Tibial artery (tissue), 4 donors: ENCODE data around the gene DOK7.

Source experiments
- DNase-seq, 2 donors: peaks; one replicate each; pipeline ENCODE4 v3.0.0-alpha.2; 2019
- H3K27ac ChIP-seq, 2 donors: fragments of 200-600 bp; sonication (generic) in 1 of 2; 1 replicate in 1 of 2; 2 replicates in 1 of 2; pipeline ENCODE4 v1.5.1; 2018 to 2019; ENCODE audit warnings: mild to moderate bottlenecking in 1 of 2
- H3K27me3 ChIP-seq, 2 donors: fragments of 200-600 bp; sonication (generic) in 1 of 2; one replicate each; pipeline versions ENCODE4 v1.5.1 to v1.6.0; 2016 to 2019
- H3K36me3 ChIP-seq, 3 donors: fragments of 200-600 bp; sonication (generic) in 2 of 3; one replicate each; pipeline ENCODE4 v1.5.1; 2016 to 2019; ENCODE audit warnings: mild to moderate bottlenecking in 2 of 3
- H3K4me1 ChIP-seq, 4 donors: fragments of 200-600 bp; sonication (generic) in 2 of 4; 1 replicate in 3 of 4; 2 replicates in 1 of 4; pipeline ENCODE4 v1.5.1; 2016 to 2019
- H3K4me3 ChIP-seq, 2 donors: fragments of 200-600 bp; sonication (generic) in 1 of 2; 1 replicate in 1 of 2; 2 replicates in 1 of 2; pipeline ENCODE4 v1.5.1; 2018 to 2019; ENCODE audit warnings: mild to moderate bottlenecking in 2 of 2
- H3K9me3 ChIP-seq, 3 donors: fragments of 200-600 bp; sonication (generic) in 1 of 3; one replicate each; pipeline ENCODE4 v1.5.1; 2016 to 2019
- intact Hi-C: fragments of 100-400 bp; cut with DNase I; formaldehyde crosslinking; loops from one replicate; pipeline ENCODE4 v1.15.0; 2023; ENCODE audit warnings: low total_unique reads
- TF ChIP-seq, protein P1 (sequence below), 2 experiments: fragments of 200-600 bp in 1 of 2; fragments of 450-650 bp in 1 of 2; IDR thresholded peaks; one replicate each; pipeline ENCODE4 v1.5.1; 2017 to 2019; ENCODE audit warnings: antibody characterized with exemption in 2 of 2, mild to moderate bottlenecking in 1 of 2, moderate library complexity in 1 of 2

Gene DOK7

DNA sequence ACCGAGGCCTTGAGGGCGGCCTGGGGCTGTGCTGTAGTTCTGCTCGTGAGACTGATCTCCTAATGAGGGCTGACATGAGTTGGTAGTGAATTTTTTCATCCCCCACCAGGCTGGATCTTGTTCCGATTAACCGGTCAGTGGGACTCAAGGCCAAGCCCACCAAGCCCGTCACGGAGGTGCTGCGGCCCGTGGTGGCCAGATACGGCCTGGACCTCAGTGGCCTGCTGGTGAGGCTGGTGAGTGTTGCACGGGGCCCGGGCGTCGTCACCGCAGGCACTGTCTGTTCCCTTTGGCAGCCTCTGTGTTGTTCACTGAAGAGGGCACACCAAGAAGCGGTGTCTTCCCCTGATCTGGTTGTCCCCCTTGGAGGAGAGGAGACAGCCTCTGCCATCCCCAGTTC is 39.7 kb upstream of the DOK7 start:
- H3K27ac ChIP-seq = no peak overlapping the region
- H3K4me3 ChIP-seq = no peak overlapping the region
- no peaks in the 10 kb centered on the region for H3K4me1 ChIP-seq
- TF ChIP-seq, protein P1, sequence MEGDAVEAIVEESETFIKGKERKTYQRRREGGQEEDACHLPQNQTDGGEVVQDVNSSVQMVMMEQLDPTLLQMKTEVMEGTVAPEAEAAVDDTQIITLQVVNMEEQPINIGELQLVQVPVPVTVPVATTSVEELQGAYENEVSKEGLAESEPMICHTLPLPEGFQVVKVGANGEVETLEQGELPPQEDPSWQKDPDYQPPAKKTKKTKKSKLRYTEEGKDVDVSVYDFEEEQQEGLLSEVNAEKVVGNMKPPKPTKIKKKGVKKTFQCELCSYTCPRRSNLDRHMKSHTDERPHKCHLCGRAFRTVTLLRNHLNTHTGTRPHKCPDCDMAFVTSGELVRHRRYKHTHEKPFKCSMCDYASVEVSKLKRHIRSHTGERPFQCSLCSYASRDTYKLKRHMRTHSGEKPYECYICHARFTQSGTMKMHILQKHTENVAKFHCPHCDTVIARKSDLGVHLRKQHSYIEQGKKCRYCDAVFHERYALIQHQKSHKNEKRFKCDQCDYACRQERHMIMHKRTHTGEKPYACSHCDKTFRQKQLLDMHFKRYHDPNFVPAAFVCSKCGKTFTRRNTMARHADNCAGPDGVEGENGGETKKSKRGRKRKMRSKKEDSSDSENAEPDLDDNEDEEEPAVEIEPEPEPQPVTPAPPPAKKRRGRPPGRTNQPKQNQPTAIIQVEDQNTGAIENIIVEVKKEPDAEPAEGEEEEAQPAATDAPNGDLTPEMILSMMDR (IDR thresholded peaks at IDR 0.05) = no peak
- no peaks in the 10 kb centered on the region for H3K27me3 ChIP-seq
- DNase-seq = no peak
- intact Hi-C loops = loop anchor here (10.0 kb wide), 1 partner anchor 59 kb away; no protein-coding TSS in a partner anchor
- no peaks in the 10 kb centered on the region for H3K9me3 ChIP-seq
- H3K36me3 ChIP-seq = peaks cover 7 to 81% (median 37%) of the 10 kb centered on the region in 3 donors

- intact Hi-C loops = loop anchor here (10.0 kb wide), 1 partner anchor 59 kb away; no protein-coding TSS in a partner anchor
- Histone ChIP-seq H3K9me3 (no peaks in the 10 kb centered on the region), H3K27ac (no peak overlapping the region), H3K4me1 (no peaks in the 10 kb centered on the region), H3K4me3 (no peak overlapping the region), H3K27me3 (no peaks in the 10 kb centered on the region), H3K36me3 (peaks cover 7 to 82% (median 35%) of the 10 kb centered on the region in 3 donors)
- TF ChIP-seq, protein P1 (IDR thresholded peaks at IDR 0.05) = no peak
- no peak for DNase-seq
Observed at GRCh38 chr4:3423952-3424351, 39.2 kb upstream of the DOK7 start.

DNA sequence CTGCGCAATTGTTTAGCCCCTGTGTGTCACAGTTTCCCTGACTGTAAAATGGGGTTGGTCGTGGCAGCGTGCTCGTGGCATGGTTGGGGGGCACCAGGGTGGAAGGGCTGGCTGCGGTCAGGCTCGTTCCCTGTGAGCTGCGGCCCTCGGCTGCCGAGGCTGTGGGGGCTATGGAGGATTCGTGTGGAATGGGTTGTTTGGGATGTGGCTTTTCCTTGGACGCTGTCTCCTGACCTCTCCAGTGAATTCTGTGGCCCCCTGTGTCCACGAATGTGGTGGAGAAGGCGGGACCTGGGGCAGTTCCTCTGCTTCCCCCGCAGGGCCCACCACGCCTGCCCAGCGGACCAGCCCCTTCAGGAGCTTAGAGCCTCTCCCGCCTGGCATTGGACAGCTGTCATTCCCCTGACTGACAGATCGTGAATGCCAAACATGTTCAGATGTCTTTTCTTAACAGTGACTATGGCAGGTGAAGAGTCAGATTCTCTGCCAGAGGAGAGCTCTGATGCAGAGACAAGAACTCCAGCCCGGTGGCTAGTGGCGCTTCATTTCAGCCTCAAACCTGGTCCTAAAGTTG is 38.5 kb upstream of the DOK7 start:
- Histone ChIP-seq H3K4me3 (no peak overlapping the region), H3K36me3 (peaks cover 7 to 86% (median 37%) of the 10 kb centered on the region in 3 donors), H3K27me3 (no peaks in the 10 kb centered on the region), H3K9me3 (no peaks in the 10 kb centered on the region), H3K27ac (no peak overlapping the region), H3K4me1 (no peaks in the 10 kb centered on the region)
- no peak for DNase-seq
- TF ChIP-seq, protein P1 (IDR thresholded peaks at IDR 0.05) = no peak
- intact Hi-C loops = loop anchor here (10.0 kb wide), 1 partner anchor 60 kb away; no protein-coding TSS in a partner anchor

DNA sequence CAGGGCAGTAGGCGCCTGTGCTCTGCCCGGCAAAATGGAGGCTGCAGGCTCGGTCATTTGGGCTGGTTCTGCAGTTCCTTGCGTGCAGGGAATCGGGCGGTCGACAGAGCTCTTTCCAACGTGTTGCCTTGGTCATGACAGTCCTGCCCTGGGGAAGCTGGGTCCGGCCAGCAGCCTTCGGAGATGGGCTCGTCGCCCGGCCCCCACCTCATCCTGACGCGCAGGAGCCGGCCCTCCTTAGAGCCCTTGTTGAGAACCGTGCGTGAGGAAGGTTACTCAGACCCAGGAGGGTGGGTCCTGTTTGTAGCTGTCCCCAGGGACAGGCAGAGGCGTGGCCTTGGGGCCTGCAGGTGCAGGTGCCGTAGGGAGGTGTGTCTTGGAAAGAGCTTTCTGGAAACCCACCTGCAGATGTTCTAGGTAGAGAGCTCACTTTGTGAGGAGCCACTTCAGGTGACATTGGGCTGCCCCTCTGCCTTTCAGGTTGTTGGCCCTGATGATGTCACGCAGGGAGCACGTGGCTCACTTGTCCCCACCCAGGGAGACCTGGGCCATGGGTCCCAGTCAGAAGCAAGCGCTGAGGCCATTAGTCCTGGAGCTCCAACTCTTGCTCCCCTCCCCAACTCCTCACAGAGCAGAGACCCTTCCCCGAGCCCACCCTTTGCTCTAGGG is 36.5 kb upstream of the DOK7 start:
- Histone ChIP-seq H3K27ac (no peak overlapping the region), H3K4me1 (no peaks in the 10 kb centered on the region), H3K27me3 (no peaks in the 10 kb centered on the region), H3K9me3 (no peaks in the 10 kb centered on the region), H3K4me3 (no peak overlapping the region), H3K36me3 (peaks cover 7 to 90% (median 56%) of the 10 kb centered on the region in 3 donors)
- TF ChIP-seq, protein P1 (IDR thresholded peaks at IDR 0.05) = no peak
- intact Hi-C loops = loop anchor here (10.0 kb wide), 1 partner anchor 62 kb away; no protein-coding TSS in a partner anchor
- no peak for DNase-seq

DNA sequence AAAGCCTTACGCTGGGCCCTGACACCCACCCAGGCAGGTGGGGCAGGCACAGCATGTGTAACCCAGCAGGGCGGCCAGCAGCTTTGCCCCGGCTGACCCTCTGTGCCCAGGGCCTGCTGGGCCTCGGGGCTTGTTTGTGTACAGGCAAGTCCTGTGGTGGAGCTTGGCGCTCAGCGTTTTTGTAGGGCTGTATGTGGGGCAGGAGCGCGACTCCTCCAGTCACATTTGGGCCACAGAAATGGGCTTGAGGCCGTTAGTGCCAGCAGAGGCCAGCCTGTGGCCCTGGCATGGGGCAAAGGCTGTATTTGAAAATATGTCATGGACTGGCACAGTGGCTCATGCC is 36.0 kb upstream of the DOK7 start:
- H3K9me3 ChIP-seq = no peaks in the 10 kb centered on the region
- intact Hi-C loops = loop anchor here (10.0 kb wide), 1 partner anchor 62 kb away; no protein-coding TSS in a partner anchor
- no peak for DNase-seq
- H3K4me1 ChIP-seq = no peaks in the 10 kb centered on the region
- no peak overlapping the region for H3K4me3 ChIP-seq
- TF ChIP-seq, protein P1 (IDR thresholded peaks at IDR 0.05) = no peak
- peaks cover 7 to 90% (median 59%) of the 10 kb centered on the region in 3 donors for H3K36me3 ChIP-seq
- H3K27ac ChIP-seq = no peak overlapping the region
- no peaks in the 10 kb centered on the region for H3K27me3 ChIP-seq
